Melanocyte of skin (primary cell): ENCODE measurements around the gene ERC1. TPM values are rescaled to one million over a fixed set of nuclear protein-coding genes. Genes with fewer than 3 reads are reported as not detected.

ENCODE experiments used
- total RNA-seq, 2 donors: library from RNA; depleted of rRNA; stranded (reverse); fragments of >200 nt; gene quantifications; 2 replicates each; pipeline ENCODE4 v1.2.3, GENCODE V29; 2012

The ERC1 gene
- total RNA-seq = 10 to 100 TPM; 37.9 to 38.0 TPM

DNA sequence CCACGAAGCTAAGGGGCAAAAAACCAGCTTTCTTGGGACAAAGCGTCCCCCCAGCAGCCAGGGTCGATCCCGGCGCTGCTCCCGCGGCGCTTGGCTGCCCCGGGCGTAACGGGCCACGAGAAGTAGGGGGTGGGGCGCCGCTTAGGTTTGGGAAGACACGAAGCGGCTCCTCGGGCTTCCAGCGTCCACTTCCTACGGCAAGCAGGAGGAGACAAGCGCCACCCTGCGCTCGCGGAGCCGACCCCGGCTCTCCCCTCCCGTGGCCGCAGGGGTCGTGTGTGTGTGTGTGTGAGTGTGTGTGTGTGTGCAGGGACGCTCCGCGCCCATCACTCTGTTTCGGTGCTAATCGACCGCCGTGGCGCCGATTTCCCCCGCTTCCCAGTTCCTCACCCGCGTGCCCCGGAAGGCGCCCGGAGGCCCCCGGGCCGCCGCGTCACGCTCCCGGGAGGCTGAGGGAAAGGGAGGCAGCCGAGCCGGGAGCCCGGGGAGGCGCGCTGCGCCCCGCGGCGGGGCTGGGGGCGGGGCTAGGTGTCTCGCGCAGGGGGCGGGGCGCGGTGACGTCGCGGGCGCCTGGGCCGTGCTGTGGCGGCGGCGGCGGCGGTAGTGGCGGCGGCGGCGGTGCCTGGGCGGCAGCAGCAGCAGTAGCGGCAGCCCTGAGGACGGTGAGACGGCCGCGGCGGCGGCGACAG lies at the start of gene ERC1:
Gene ERC1, plus strand, starts transcription at position 563 of the 689 bp plus-strand sequence. CDS start 36,681 bp downstream, outside the sequence.

DNA sequence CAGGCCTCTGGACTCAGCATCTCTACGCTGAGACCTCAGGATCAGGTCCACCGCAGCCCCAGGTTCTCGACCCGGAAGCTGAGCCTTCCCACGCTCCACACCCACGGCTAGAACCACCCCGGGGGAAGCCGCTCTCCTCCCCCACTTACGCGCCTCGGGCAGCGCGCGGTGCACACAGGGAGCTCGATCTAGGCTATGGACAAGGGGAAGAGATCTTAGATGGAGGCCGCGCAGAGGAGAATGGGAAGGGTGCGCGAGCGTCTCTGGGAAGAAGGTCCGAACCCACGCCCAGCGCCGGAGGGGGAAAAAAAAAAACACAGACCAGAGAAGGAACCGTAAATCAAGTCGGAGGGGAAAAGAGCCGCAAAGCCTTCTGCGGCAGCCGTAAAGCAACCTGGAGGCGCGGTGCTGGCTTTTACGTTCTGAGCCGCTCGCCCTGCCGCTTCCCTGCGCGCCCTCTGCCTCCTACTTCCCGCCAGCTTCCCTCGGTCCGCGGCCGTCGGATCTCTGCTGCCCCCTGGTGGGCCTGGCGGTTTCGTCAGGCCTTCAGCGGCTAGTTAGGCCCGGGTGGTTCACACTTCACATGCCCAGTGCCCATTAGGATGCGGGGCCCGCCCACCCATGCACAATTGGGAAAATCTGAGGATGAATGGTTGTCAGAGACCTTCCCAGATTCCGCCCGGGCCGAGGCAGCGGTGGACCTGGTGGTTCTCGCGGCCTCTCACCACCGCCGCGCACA lies 41.4 kb upstream of the ERC1 start, which contains the start of gene RAD52:
Gene RAD52, minus strand, starts transcription at position 242 of the 739 bp plus-strand sequence. CDS start 16,636 bp downstream, outside the sequence.

Other genes with a start within 250 kb of the ERC1 start
- gene WNK1, start 238.6 kb upstream of the ERC1 start, total RNA-seq = 10 to 100 TPM; 78.8 to 95.2 TPM
- gene RAD52, start 41.5 kb upstream of the ERC1 start, total RNA-seq = 10 to 100 TPM in 1 of 2 donors, 1 to 10 TPM in 1; 9.3 to 18.0 TPM